Neural progenitor cell (in vitro differentiated cells): Measurements from ENCODE around the gene RELCH.

Experiments used
- CTCF ChIP-seq: fragments of 200-600 bp; sonication (generic); IDR thresholded peaks from 2 replicates; pipeline ENCODE4 v1.5.1; 2017; ENCODE audit warnings: antibody characterized with exemption, mild to moderate bottlenecking
- EZH2 ChIP-seq: fragments of 200-600 bp; sonication (generic); IDR thresholded peaks from 2 replicates; pipeline ENCODE4 v1.6.1; 2017; ENCODE audit warnings: antibody characterized with exemption, mild to moderate bottlenecking, moderate library complexity
- EZH2phosphoT487 ChIP-seq: fragments of 200-600 bp; sonication (generic); IDR thresholded peaks from 2 replicates; pipeline ENCODE4 v1.6.1; 2017; ENCODE audit warnings: antibody characterized with exemption

- TF ChIP-seq EZH2phosphoT487 (no peak), CTCF (no peak), EZH2 (no peak)
These were observed 46.8 kb upstream of the RELCH start for GRCh38 chr18:62140259-62140658.
